Stimulated activated CD4-positive, alpha-beta T cell treated with anti-CD3 and anti-CD28 coated beads, Interleukin-4, amount 100 ng/mL, for 48 hours (primary cell): ENCODE measurements around the gene CBFA2T3.

Source experiments
- DNase-seq, 2 donors: peaks; one replicate each; pipeline ENCODE4 v3.0.0-alpha.2; 2020; ENCODE audit warnings: low read depth in 2 of 2

Gene CBFA2T3

GRCh38 chr16:88995746-88996535, 18.9 kb upstream of the CBFA2T3 start:
- no peak for DNase-seq

- no peak for DNase-seq
These were observed 18.2 kb upstream of the CBFA2T3 start for GRCh38 chr16:88995194-88995593.

DNA sequence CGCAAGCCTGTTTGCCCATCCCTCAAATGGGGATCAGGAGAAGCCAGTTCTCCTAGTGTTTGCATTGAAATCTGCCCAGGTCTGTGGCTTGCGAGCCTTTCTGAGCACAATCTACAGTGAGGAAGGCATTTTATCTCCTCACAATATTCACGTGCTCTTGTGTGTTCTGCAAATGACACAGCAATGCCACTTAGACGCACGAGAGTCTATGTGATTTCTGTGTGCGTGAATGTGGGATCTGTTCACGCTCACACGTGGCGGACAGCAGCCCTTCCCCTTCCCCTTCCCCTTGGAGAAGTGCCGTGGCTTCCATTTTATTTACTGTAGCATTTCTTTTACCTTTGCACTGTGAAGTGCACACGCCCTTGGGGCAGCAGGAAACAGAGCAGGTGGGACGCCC, 17.7 kb upstream of the CBFA2T3 start:
- no peak for DNase-seq

DNA sequence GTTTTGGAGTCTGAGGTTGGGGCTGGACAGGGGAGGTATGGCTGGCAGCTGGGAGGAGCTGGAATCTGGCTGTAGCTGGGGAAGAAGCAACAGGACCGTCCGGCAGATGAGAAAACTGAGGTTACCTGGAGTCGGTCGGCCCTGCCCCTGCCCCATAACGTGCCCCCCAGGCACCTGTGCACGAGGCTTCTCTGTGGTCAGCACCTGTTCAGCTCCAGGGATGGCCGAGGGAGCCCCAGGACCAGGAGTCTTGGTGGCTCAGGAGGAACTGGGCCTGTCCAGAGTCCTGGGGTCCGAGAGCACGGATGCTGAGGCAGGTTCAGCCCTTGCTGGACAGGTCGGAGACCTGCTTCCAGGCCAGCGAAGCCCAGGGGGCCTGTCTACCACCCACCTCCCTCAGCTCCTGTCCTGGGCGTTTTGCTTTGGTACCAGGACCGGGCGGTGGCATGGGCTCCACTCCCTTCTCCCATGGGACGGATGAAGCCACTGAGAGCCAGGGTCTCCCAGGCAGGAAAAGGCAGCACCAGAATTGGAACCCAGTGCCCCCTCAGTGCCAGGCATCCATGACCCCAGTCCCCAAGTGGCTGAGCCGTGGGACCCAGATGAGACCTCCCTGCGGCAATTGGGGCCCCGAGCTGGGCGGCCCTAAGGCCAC, 17.1 kb upstream of the CBFA2T3 start:
- DNase-seq: no peak

DNA sequence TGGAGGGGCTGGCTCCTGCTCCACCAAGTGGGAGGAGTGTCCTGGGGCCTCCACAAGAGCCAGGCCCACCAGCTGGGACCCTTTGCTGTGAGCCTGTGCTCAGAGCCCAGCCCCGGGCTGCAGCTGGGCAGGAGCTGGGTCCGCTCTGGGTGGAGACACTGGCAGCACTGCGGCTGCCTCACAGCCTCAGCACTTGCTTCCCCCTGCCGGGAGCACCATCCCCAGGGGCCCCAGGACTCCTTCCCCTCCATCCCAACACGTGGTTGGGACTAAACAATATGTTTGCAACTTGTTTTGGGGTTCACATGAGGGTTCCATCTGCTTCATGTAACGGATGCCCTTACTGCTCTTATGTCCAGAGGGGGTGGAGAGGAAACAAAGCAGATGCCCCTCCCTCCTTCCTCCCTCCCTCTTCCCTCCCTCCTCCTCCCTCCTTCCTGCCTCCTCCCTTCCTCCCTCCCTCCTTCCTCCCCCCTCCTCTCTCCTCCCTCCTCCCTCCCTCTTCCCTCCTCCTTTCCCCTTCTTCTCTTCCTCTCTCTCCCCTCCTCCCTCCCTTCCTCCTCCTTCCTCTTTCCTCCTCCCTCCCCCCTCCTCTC, 16.3 kb upstream of the CBFA2T3 start:
- no peak for DNase-seq

- no peak for DNase-seq
These were observed 15.6 kb upstream of the CBFA2T3 start for GRCh38 chr16:88992351-88993165.

GRCh38 chr16:88991813-88992350, 14.9 kb upstream of the CBFA2T3 start:
- no peak for DNase-seq

DNA sequence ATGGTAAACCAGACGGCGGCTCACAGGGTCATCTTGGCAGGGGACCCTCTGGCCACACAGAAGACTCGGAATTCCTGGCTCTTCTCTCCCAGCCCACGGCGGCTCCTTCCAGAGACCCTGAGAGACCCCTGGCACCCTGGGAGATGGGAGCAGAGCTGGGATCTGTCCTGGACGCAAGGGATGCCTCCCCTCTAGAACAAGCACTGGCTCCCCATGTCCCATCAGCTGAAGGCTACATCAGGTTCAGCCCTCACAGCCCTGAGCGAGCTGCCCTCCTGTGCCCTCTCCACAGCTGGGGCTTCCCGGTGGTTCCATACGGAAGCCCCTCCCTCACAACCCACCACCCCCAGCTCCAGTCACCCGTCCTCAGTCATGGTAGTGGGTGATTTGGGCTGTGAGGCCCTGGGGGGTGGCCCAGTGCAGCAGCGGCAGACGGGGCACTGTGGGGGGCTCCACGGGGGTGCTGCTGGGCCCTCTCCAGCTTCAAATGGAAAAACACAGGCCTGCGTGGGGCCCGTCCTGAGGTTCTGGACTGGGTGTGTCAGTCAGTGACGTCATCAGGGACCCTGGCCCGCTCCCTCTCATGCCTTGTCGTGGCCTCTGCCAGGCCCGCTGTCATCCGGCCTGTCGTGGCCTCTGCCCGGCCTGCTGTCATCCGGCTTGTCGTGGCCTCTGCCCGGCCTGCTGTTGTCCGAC, 13.0 kb upstream of the CBFA2T3 start:
- DNase-seq: no peak

DNA sequence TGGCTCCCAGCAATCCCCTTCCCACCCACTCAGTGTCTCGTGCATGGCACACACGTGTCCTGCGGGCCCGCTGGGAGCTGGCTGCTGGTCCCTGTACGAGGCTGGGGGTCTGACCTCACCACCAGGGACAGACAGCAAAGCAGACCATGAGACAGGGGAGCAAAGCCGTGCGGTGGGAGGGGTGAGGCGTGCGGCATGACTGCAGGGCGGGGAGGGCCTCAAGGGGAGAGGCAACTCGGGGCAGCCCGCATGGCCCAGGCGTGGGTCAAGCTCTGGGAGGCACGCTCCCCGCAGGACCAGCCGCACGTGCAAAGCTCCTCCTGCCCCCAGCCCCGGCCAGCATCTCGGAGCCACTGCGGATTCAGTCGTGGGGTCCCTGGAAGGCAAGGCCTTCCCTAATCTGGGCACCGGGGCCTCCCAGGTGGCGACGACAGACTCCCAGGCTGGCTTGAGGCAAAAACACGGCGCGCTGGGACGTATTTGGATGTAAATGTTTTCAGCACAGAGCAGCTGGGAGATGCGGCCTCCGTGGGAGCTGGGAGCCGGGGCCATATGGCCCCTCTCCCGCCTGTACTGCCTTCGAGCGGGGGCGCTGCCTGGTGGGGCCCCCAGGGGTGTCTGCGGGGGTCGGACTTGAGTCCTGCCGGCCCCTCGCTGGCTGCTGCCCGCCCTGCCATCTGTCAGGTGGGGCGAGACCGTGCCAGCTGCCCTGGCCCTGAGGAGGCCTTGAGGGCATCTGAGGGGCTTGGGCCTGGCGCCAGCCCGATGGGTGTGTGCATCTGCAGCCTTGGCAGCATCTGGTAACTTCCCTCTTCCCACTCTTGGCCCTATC, 12.2 kb upstream of the CBFA2T3 start:
- DNase-seq: no peak

DNA sequence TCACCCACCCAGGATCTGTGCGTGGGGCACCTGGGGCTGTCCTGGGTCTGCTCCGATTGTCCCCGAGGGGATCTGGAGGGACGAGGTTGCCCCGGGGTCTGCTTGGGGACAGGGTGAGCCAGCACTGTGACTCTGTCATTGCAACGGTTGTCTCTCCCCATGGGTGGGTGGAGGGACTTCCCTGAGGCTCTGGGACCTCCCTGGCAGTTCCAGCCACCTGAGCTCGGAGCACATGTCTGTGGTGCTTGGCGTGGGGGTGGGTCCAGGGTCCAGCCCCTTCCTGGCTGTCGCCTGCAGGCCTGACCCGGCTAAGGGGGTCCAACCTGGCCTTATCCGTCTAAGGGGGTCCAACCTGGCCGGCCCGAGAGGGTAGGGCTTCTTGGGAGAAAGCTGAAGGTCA, 8.5 kb upstream of the CBFA2T3 start:
- no peak for DNase-seq

- DNase-seq: no peak
These were observed 7.0 kb upstream of the CBFA2T3 start for GRCh38 chr16:88983771-88984687.

DNA sequence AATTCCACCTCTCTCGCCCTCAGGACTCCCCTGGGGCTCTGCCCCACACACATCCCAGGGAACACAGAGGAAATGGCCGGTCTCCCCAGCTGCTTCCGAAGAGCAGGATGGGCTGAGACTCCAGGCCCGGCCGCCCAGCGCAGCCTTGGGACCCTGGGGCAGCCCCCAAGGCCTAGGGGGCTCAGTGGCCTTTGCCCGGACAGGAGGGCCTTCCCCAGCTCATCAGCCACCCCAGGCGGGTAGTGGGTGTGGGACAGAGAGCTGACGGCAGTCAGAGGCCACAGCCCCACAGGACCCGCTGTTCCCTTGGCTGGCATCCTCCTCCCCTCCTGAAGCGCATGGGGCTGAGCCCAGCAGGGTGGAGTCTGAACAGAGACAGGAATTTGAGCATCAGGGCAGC, 6.2 kb upstream of the CBFA2T3 start:
- no peak for DNase-seq

DNA sequence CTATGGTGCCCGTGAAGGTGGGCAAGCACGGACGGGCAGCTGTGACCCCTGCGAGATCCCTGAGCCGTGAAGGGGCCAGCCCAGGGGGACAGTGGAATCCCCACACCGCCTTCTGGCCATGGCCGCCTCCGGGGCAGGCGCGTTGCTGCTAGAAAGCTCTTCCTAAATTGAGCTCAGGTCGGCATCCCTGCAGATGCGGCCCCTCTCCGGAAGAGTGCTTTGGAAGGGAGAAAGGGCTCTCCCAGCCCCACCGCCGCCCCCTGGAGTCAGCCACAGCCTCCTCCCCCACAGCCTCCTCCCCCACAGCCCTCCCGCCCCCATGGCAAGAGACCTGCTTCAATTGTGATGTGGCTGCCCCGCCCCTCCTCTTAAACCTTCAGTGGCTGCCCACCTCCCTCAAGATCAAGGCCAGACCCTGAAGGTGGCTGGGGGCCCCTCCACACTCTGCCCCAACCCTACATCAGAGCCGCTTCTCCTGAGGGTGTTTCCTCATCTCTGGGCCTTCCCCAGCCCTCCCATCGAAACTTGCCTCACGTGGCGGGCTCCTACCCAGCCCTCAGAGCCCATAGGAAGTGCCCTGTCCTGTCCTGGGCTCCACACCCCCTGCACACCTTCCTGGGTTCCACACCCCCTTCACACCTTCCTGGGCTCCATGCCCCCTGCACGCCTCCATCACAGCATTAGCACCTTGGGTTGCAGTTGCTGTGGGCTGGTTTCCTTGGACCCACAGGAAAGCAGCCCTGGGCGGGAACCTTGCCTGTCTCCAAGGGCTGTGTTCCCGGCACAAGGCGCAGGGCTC, 5.5 kb upstream of the CBFA2T3 start:
- no peak for DNase-seq

DNA sequence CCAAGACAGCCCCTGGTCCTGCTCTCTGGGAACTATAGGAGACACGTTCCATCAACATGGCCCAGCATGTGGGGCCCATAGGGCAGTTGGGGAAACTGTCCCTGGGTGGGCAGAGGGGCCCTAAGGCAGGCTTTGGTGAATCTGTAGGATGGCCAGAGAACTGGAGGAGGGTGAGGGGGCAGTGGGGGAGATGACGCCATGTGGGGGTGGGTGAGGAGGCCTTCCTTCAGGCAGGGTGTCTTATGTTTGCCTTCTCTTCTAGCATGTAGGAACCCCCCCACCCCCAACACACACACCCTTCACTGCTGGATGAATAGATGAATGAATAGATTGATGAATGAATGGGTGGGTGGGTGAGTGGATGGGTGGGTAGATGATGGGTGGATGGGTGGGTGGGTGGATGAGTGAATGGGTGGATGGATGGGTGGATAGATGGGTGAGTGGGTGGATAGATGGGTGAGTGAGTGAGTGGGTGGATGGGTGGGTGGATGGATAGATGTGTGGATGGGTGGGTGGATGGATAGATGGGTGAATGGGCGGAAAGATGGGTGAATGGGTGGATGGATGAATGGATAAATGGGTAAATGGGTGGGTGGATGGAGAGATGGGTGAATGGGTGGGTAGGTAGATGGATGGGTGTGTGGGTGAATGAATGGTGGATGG, 2.5 kb upstream of the CBFA2T3 start:
- no peak for DNase-seq

DNA sequence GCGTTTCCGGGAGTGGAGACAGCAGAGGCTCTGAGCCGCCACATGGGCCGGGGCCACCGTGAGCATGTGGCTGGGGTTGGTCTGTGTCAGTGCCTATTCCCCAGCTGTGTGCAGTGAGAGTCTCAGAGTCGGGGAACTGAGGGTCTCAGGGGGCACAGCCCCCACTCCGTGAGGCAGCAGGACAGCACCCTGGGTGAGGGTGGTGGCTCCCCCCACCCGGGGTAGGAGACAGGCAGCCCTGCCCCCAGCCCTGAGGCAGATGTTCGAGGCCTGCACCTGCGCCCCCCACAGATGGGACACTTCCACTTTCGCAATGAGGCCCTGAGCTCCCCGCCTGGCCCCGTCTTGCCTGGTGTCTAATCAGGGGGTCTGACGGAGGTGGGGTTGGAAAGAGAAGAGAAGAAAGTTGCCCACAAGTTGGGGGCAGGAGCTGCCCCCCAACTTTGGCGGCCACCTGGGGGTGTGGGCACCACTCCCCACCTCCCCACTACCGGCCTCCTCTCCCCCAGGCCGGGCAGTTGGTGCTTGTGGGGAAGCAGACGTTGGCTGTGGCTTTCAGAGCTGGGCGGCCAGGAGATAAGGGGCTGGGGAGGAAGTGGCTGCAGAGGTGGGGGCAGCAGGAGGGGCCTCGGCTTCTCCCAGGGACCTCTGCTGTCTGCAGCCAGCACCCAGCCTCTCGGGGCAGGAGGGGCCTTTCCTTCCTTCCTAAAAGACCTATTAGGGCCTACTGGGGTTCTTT, 1.8 kb upstream of the CBFA2T3 start:
- no peak for DNase-seq

- no peak for DNase-seq
These were observed 1.0 kb upstream of the CBFA2T3 start for GRCh38 chr16:88977812-88978607.
